Lung (tissue), 16 donors: Measurements from ENCODE around the gene IGIP. TPM values are rescaled to one million over a fixed set of nuclear protein-coding genes. Genes with fewer than 3 reads are reported as not detected.

ENCODE experiments used
- ATAC-seq: fragments of 200-7000 bp; cut with Tn5 transposase; one replicate; pipeline ENCODE4 v1.9.1; 2020; ENCODE audit warnings: moderate number of reproducible peaks; ENCODE audit not compliant: insufficient read depth, low FRiP score
- DNase-seq, 3 donors: peaks; one replicate each; pipeline ENCODE4 v3.0.0-alpha.2; 2013 to 2017
- H3K27ac ChIP-seq, 2 donors: one replicate each; pipeline ENCODE4 v1.5.1; 2013; ENCODE audit warnings: mild to moderate bottlenecking in 2 of 2, moderate library complexity in 2 of 2, control low read depth in 1 of 2, inconsistent platforms in 1 of 2, low read depth in 1 of 2, low read length in 1 of 2
- H3K27me3 ChIP-seq, 3 donors: one replicate each; pipeline ENCODE4 v1.5.1; 2013; ENCODE audit warnings: low read length in 2 of 3; ENCODE audit not compliant: control insufficient read depth in 3 of 3, insufficient read depth in 3 of 3
- H3K36me3 ChIP-seq, 4 donors: one replicate each; pipeline ENCODE4 v1.5.1; 2013; ENCODE audit warnings: low read length in 4 of 4, mild to moderate bottlenecking in 1 of 4, moderate library complexity in 1 of 4; ENCODE audit not compliant: control insufficient read depth in 4 of 4, insufficient read depth in 4 of 4
- H3K4me1 ChIP-seq, 5 donors: one replicate each; pipeline ENCODE4 v1.5.1; 2013; ENCODE audit warnings: low read length in 5 of 5, mild to moderate bottlenecking in 2 of 5, moderate library complexity in 1 of 5; ENCODE audit not compliant: control insufficient read depth in 5 of 5, insufficient read depth in 5 of 5
- H3K4me3 ChIP-seq: one replicate; pipeline ENCODE4 v1.5.1; 2013; ENCODE audit warnings: mild to moderate bottlenecking, control low read depth, moderate library complexity
- H3K9ac ChIP-seq, 2 donors: one replicate each; pipeline ENCODE4 v1.5.1; 2013; ENCODE audit warnings: low read length in 2 of 2, control low read depth in 1 of 2; ENCODE audit not compliant: insufficient read depth in 1 of 2
- H3K9me3 ChIP-seq, 4 donors: one replicate each; pipeline ENCODE4 v1.5.1; 2013; ENCODE audit warnings: low read length in 3 of 4, mild to moderate bottlenecking in 1 of 4, moderate library complexity in 1 of 4; ENCODE audit not compliant: control insufficient read depth in 4 of 4, insufficient read depth in 3 of 4
- WGBS, 2 donors: extraction: QIAGEN DNeasy Blood & Tissue Kit; methylation state at CpG; one replicate each; pipeline ENCODE4 v1.1.7; 2013; 5-methylcytosine and 5-hydroxymethylcytosine counted together
- long read RNA-seq, 5 donors: transcript quantifications; one replicate each; lab custom pipeline, GENCODE V29; 2026
- polyA plus RNA-seq, 2 donors: library from polyadenylated mRNA; stranded (reverse); fragments of 200-250 nt; gene quantifications; one replicate each; pipeline ENCODE4 v1.2.1, GENCODE V29; 2013
- total RNA-seq, 2 donors: library from RNA; depleted of rRNA in 1 of 2; stranded (reverse); fragments of >200 nt in 1 of 2; gene quantifications; one replicate each; pipeline ENCODE4 v1.2.1, GENCODE V29; 2014 to 2021
- TF ChIP-seq, protein P1 (sequence below): IDR thresholded peaks from 2 replicates; pipeline ENCODE4 v1.5.1; 2012; ENCODE audit warnings: mild to moderate bottlenecking; ENCODE audit errors: control extremely low read depth, extremely low read depth
- donor health status: control.
- donor health status: control.
- donor health status: Bipolar disorder and iron deficiency.
- donor health status: healthy.
- donor health status: DM: yes; HTN: yes; CAD: no.

Gene IGIP
- 10 to 100 TPM in 1 of 2 donors, 1 to 10 TPM in 1; 9.6 to 11.1 TPM for total RNA-seq
- 1 to 10 TPM; 2.8 to 5.4 TPM for polyA plus RNA-seq
- long read RNA-seq, donor 1, partial matches to known transcripts, result 0 of 3 reads
- long read RNA-seq, donor 1, other reads (novel, unspliced or antisense), result 0 of 3 reads
- long read RNA-seq, donor 2, transcript IGIP-201 (1 exons, 3,458 nt), result major isoform, 6 of 6 reads
- long read RNA-seq, donor 2, partial matches to known transcripts, result 0 of 6 reads
- long read RNA-seq, donor 2, other reads (novel, unspliced or antisense), result 0 of 6 reads
- long read RNA-seq, donor 3, partial matches to known transcripts, result 0 of 4 reads
- long read RNA-seq, donor 3, other reads (novel, unspliced or antisense), result 0 of 4 reads
- long read RNA-seq, donor 4, partial matches to known transcripts, result 0 of 4 reads
- long read RNA-seq, donor 4, other reads (novel, unspliced or antisense), result 0 of 4 reads
- long read RNA-seq, donor 5, partial matches to known transcripts, result 0 of 2 reads
- long read RNA-seq, donor 5, other reads (novel, unspliced or antisense), result 0 of 2 reads

DNA sequence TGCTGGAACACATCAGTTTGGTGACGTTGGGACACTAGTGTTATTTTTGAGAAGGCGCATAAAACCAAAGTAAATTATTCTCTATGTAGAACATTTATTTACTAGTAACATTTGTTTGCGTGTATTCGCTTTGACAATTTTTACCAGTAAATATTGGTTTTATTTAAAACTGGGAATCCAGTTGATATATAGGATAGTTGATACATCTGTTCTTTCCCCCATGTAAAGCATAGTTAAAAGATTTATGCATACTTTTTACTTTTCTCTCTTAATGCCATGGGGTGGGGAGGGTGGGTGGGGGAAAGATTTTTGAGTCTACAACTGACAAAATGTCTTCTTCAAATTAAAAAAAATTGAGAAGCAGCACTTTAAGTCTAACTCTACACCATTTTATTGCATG, at the start of gene IGIP:
IGIP (plus strand) TSS at position 301 of the 400 bp plus-strand sequence. CDS start 2,540 bp downstream, outside the sequence.
- WGBS, 2 donors, result 97 to 98% methylated on average over 4 of the region's 4 CpGs
- Histone ChIP-seq H3K27me3 (peaks cover 0 to 10% (median 0%) of the 10 kb centered on the region in 3 donors), H3K9ac (no peak within 1 kb of the TSS), H3K27ac (no peak within 1 kb of the TSS), H3K9me3 (no peaks in the 10 kb centered on the region), H3K36me3 (no peaks in the 10 kb centered on the region), H3K4me1 (peaks cover 0 to 3% (median 0%) of the 10 kb centered on the region in 5 donors), H3K4me3 (no peak within 1 kb of the TSS)
- TF ChIP-seq, protein P1, sequence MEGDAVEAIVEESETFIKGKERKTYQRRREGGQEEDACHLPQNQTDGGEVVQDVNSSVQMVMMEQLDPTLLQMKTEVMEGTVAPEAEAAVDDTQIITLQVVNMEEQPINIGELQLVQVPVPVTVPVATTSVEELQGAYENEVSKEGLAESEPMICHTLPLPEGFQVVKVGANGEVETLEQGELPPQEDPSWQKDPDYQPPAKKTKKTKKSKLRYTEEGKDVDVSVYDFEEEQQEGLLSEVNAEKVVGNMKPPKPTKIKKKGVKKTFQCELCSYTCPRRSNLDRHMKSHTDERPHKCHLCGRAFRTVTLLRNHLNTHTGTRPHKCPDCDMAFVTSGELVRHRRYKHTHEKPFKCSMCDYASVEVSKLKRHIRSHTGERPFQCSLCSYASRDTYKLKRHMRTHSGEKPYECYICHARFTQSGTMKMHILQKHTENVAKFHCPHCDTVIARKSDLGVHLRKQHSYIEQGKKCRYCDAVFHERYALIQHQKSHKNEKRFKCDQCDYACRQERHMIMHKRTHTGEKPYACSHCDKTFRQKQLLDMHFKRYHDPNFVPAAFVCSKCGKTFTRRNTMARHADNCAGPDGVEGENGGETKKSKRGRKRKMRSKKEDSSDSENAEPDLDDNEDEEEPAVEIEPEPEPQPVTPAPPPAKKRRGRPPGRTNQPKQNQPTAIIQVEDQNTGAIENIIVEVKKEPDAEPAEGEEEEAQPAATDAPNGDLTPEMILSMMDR, result no peak
- no peak for ATAC-seq
- no peak for DNase-seq

DNA sequence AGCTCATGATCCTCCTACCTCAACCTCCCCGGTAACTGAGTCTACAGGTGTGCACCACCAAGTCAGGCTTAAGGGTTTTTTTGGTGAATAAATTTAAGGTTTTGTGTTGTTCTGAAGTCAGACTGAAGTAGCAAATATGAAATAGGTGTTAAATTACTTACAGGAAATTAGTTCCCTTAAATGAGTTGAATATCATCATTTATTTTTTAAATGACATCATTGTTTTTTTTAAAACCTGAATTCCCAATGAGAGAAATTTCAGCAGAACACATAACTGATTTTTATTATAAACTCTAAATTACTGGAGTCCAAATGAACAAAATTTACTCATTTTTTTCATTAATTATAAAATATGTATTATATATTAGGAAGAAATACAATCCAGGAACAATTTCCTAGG, 49.6 kb upstream of the IGIP start:
- Histone ChIP-seq H3K27ac (no peak overlapping the region), H3K4me1 (no peaks in the 10 kb centered on the region), H3K27me3 (peaks cover 0 to 11% (median 10%) of the 10 kb centered on the region in 3 donors), H3K4me3 (no peak overlapping the region), H3K9ac (no peak overlapping the region), H3K36me3 (no peaks in the 10 kb centered on the region), H3K9me3 (no peaks in the 10 kb centered on the region)
- ATAC-seq (no peak), DNase-seq (no peak)
- 96 to 97% methylated on average over 1 of the region's 1 CpG for WGBS, 2 donors
- TF ChIP-seq, protein P1, result no peak

DNA sequence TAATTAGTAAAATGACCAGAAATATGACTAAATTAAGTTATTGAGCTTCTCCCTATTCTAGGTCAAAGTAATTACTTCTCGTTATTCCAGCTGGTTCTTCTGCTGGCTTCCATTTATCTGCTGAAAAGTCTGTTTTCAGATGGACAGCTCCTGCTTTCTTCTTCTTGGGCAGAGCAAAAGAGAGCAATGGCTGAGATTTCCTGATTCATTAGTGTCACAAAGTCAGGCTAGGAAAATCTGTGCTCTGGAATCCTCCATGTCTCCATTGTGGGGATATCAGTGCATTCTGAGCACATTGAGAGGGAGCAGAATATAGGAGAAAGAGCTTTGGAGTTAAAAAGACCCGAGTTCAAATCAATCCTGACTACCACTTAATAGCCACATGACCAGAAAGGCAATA, 48.9 kb upstream of the IGIP start:
- TF ChIP-seq, protein P1, result no peak
- 73 to 85% methylated on average over 2 of the region's 2 CpGs for WGBS, 2 donors

More for the DNA sequence above, 48.9 kb upstream of the IGIP start:
- Histone ChIP-seq H3K4me1 (no peaks in the 10 kb centered on the region), H3K27ac (no peak overlapping the region), H3K9ac (no peak overlapping the region), H3K36me3 (no peaks in the 10 kb centered on the region), H3K9me3 (no peaks in the 10 kb centered on the region), H3K27me3 (peaks cover 0 to 11% (median 7%) of the 10 kb centered on the region in 3 donors), H3K4me3 (no peak overlapping the region)
- DNase-seq, result no peak
- ATAC-seq, result no peak
